Brain microvascular endothelial cell (primary cell): Measurements from ENCODE around the gene DCLRE1C.
A peak's percentile ranks its signal among the peaks of the same experiment; 100 is the strongest.

Experiments used
- DNase-seq: peaks from one replicate; pipeline ENCODE4 v3.0.0-alpha.2; 2020
- H3K27ac ChIP-seq: fragments of 250-450 bp; sonication (Bioruptor Pico); 2 replicates; pipeline ENCODE4 v1.5.1; 2020; ENCODE audit warnings: mild to moderate bottlenecking, moderate library complexity
- H3K27me3 ChIP-seq: fragments of 250-450 bp; sonication (Bioruptor Pico); replicated peaks from 2 replicates; pipeline ENCODE4 v1.5.1; 2020; ENCODE audit warnings: mild to moderate bottlenecking
- H3K36me3 ChIP-seq: fragments of 250-450 bp; sonication (Bioruptor Pico); replicated peaks from 2 replicates; pipeline ENCODE4 v1.5.1; 2020; ENCODE audit warnings: mild to moderate bottlenecking
- H3K4me3 ChIP-seq: 2 replicates; pipeline ENCODE4 v1.5.1; 2011; ENCODE audit warnings: low read depth, mild to moderate bottlenecking, control low read depth, low read length, moderate library complexity
- in situ Hi-C: cut with HindIII; loops from 2 replicates; pipeline ENCODE4 v1.10.0; 2017; ENCODE audit warnings: low sequenced_read_pairs, low pct_ligation_motif_present
- TF ChIP-seq, protein P1 (sequence below): IDR thresholded peaks from 2 replicates; pipeline ENCODE4 v1.5.1; 2011; ENCODE audit warnings: low read depth, mild to moderate bottlenecking, moderate library complexity, low read length, control low read depth, inconsistent platforms; ENCODE audit errors: missing control alignments

The DCLRE1C gene

DNA sequence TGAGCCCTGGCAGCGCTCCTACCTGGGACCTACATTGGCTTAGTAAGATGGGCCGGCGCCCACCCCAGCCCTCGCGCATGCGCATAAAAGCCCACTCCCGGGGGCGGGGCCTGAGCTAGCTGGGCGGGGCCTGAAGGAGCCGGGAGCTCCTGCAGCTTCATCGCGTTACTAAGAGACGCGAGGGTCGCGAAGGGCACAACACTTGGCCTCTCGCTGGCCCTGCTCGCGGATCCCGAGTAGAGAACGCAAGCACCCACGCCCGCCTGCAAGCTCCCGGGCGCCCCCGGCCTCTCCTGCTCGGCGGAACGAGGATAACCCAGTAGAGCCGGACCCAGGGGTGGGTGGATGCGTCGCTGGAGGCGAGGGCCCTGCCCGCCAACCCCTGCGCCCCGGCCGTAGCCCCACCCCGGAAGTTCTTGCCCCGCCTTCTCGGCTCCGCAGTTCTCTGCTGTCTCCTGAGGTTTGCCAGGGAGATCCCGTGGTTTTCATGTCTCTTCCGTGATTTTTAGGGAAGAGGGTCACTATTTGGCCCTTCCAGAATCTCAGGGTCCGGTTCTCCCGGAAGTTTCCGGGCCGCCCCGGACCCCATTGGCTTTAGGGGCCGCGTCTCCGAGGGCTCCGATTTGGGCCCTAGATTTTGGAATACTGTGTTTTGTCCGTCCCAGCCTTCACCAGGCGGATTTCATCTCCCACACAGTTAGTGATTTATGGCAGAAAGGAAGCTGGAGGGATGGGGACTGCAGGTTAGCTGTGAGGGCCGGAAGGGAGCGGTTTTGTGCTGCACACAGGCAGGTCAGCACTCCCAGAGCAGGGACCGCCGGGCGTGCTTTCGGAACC is 5.5 kb upstream of the DCLRE1C start, which contains the start of gene MEIG1:
MEIG1 (plus strand) TSS at position 168 of the 837 bp plus-strand sequence. CDS start 7,081 bp downstream, outside the sequence.
- TF ChIP-seq, protein P1, sequence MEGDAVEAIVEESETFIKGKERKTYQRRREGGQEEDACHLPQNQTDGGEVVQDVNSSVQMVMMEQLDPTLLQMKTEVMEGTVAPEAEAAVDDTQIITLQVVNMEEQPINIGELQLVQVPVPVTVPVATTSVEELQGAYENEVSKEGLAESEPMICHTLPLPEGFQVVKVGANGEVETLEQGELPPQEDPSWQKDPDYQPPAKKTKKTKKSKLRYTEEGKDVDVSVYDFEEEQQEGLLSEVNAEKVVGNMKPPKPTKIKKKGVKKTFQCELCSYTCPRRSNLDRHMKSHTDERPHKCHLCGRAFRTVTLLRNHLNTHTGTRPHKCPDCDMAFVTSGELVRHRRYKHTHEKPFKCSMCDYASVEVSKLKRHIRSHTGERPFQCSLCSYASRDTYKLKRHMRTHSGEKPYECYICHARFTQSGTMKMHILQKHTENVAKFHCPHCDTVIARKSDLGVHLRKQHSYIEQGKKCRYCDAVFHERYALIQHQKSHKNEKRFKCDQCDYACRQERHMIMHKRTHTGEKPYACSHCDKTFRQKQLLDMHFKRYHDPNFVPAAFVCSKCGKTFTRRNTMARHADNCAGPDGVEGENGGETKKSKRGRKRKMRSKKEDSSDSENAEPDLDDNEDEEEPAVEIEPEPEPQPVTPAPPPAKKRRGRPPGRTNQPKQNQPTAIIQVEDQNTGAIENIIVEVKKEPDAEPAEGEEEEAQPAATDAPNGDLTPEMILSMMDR, result no peak
- Histone ChIP-seq H3K27me3 (no peaks in the 10 kb centered on the region), H3K36me3 (no peaks in the 10 kb centered on the region), H3K4me3 (peak within 1 kb of the TSS; percentile 77), H3K27ac (peak within 1 kb of the TSS; percentile 92)
- peak; percentile 86 for DNase-seq
- in situ Hi-C loops, result no loop called here

DNA sequence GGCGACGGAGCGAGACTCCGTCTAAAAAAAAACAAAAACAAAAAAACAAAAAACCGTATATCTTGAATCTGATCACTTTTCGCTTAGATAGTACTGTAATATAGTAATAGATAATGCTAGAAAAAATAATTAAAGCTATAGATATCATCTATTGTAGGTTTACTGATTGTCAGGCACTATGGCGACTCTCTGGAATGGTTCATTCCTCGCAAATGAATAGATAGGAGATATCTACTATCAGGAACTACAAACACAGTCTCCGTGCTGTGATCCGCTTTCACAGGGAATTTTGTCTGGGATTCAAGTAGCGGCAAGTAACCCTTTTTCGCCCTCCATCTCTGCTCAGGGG is 5.0 kb upstream of the DCLRE1C start:
- TF ChIP-seq, protein P1, result no peak
- peak overlapping the region; percentile 92 for H3K27ac ChIP-seq
- in situ Hi-C loops, result no loop called here

DNA sequence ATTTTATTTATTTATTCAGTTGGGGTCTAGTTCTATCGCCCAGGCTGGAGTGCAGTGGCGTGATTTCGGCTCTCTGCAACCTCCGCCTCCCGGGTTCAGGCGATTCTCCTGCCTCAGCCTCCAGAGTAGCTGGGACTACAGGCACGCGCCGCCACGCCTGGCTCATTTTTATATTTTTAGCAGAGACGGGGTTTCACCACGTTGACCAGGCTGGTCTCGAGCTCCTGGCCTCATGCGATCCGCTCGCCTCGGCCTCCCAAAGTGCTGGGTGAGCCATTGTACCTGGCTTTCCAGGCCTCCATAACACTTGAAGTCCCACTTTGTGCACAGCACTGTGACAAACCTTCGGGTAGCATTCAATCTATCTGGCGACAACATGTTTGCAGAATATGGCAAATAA is 1.0 kb upstream of the DCLRE1C start:
- no peaks in the 10 kb centered on the region for H3K36me3 ChIP-seq
- no peak overlapping the region for H3K4me3 ChIP-seq
- TF ChIP-seq, protein P1, result no peak
- no peaks in the 10 kb centered on the region for H3K27me3 ChIP-seq
- in situ Hi-C loops, result no loop called here
- no peak overlapping the region for H3K27ac ChIP-seq
- no peak for DNase-seq

More for the DNA sequence above, 5.0 kb upstream of the DCLRE1C start:
- Histone ChIP-seq H3K27me3 (no peaks in the 10 kb centered on the region), H3K36me3 (no peaks in the 10 kb centered on the region), H3K4me3 (peak overlapping the region; percentile 77)
- DNase-seq, result no peak

DNA sequence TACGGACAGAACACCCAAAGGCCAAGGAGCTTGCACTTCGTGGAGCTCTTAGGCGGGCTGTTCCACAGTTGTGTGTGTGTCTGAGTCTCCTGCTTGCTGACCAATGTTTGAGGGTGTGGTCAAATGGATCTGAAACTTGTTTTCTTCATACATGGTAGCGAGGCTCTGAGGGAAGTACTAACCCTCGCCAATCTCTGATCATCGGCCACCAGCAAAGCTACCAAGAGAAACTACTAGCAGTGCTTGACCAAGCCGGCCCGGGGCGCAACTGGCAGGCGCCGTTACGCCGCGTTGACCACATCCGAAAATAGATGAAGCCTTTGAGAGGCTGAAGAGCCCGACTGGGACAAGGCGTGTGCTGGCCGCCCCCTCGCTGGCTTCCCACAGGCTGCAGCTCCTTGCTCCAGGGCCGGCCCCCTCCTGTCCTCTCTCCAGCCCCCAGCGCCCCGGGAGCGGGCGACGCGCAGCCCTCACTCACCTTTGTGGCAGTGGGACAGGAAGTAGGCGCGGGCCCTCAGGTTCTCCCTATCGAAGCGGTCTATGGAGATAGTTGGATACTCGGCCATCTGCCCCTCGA is 384 bp downstream of the DCLRE1C start:
- no peaks in the 10 kb centered on the region for H3K36me3 ChIP-seq
- DNase-seq, result peak; percentile 56
- in situ Hi-C loops, result no loop called here
- no peaks in the 10 kb centered on the region for H3K27me3 ChIP-seq
- H3K4me3 ChIP-seq, result peak overlapping the region; percentile 82
- TF ChIP-seq, protein P1, result peak; percentile 42
- H3K27ac ChIP-seq, result peak overlapping the region; percentile 78

DNA sequence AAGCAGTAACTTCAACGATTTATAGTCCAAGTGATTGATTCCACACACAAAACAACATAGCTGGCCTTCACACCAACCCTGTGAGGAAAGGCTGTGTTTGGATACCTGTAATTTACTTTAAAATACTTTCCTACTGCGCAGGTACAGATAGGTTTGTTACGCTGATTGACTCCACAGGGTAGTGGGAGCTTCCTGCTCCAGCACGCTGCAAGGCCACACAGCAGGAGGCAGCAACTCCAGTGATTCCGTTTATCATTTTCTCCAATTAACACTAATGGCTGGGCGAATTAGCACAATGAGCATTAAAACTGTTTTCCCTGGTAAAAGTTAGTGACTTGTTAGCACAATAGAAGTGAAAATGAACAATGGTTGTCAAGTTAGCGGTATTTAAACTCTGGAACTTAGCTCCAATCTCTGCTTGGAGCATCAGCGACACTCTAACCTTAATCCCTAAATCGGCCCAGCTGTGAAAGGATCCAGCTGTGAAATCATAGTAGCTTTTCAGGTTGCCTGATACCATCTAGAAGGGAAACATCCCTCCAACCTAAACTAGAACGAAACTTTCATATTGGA is 959 bp downstream of the DCLRE1C start:
- peak overlapping the region; percentile 82 for H3K4me3 ChIP-seq
- no peaks in the 10 kb centered on the region for H3K27me3 ChIP-seq
- in situ Hi-C loops, result no loop called here
- TF ChIP-seq, protein P1, result peak; percentile 24
- H3K36me3 ChIP-seq, result no peaks in the 10 kb centered on the region
- H3K27ac ChIP-seq, result peak overlapping the region; percentile 78
- no peak for DNase-seq
